ENCODE data around the gene ITGB2. TPM values are rescaled to one million over a fixed set of nuclear protein-coding genes. Genes with fewer than 3 reads are reported as not detected.

ITGB2 gene
- total RNA-seq, 1 experiment from 2014 or later = 1.5 TPM

- H3K79me2 ChIP-seq (ENCODE audit: insufficient read depth, low read length) = peaks cover 40% of the 10 kb centered on the region
- ATAC-seq = no peak
- BruUV-seq (replicated peaks) = no TSS peak
Measured at GRCh38 chr21:44855572-44855971, 65.1 kb downstream of the ITGB2 start.

DNA sequence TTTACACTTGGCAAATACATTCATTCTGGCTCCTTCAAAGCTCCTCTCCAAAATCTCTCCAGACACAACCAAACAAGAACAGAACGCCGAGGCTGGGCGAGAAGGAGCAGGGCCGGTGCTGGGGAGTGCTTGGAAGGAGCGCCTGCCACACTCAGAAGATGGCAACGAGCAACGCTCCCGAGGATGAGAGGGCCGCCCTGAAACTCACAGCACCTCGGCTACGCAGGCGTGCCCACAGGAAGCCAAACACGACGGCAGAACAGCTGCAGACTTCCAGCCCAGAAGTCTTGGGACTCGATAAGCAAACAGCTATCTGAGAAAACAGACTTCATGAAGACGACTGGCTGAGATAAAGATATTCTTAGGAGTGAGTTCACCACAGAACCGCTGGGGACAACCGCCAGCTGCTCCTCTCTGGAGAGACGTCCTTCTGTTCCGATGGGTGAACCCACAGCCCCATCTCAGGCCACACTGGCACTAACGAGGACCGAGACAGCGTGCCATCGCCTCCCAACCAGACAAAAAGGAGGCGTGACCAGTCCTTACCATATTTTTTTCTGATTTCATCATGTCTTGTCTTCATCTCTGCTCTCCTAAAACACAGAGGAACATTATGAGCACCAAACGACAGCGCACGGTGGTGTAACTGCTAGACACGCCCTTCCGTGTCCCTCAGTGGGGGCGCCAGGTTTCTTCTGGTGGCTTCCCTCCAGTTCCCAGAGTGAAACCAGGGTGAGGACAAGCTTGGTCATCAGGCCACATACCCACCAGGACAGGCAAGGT lies 65.8 kb downstream of the ITGB2 start:
- peaks cover 36% of the 10 kb centered on the region for H3K79me2 ChIP-seq (ENCODE audit: insufficient read depth, low read length)
- no peak overlapping the region for H3K4me2 ChIP-seq (ENCODE audit: low read length)
- H3K9ac ChIP-seq (ENCODE audit: low read length) = no peak overlapping the region
- no peak overlapping the region for H2AFZ ChIP-seq (ENCODE audit: low read depth, low read length, poor library complexity, severe bottlenecking)
- no peak overlapping the region for H3K27ac ChIP-seq (ENCODE audit: low read depth, low read length)
- ATAC-seq = no peak
- ChIA-PET RAD21 (ENCODE audit: low non-redundant PET in 1 of 2, low total read pairs in 2 of 2, uncharacterized antibody in 2 of 2, unreplicated experiment in 2 of 2) (no interaction called here), CTCF (no interaction called here), POLR2A (no interaction called here)
- no peaks in the 10 kb centered on the region for H3K9me3 ChIP-seq (ENCODE audit: control insufficient read depth in 1 of 2, insufficient read depth in 1 of 2, low read depth in 1 of 2, low read length in 2 of 2)
- no peak overlapping the region for H3K4me3 ChIP-seq (replicated peaks in 1 of 2; ENCODE audit: low read depth in 1 of 2, low read length in 2 of 2)
- no TSS peak for BruUV-seq (replicated peaks)
- DNase-seq (ENCODE audit: low read depth, low spot score) = no peak
- H3K9me2 ChIP-seq (ENCODE audit: insufficient read depth) = no peaks in the 10 kb centered on the region
- no peaks in the 10 kb centered on the region for H4K20me1 ChIP-seq (ENCODE audit: insufficient read depth)
- H3K27me3 ChIP-seq (ENCODE audit: insufficient read depth, low read length) = no peaks in the 10 kb centered on the region
- no peaks in the 10 kb centered on the region; a peak in 1 of 4 replicates for H3K4me1 ChIP-seq (ENCODE audit: control insufficient read depth in 1 of 2, insufficient read depth in 2 of 2, low read length in 2 of 2)
- intact Hi-C loops (cut with micrococcal nuclease) = no loop called here
- peaks cover 34 to 50% of the 10 kb centered on the region in 2 experiments for H3K36me3 ChIP-seq (ENCODE audit: control insufficient read depth in 1 of 2, insufficient read depth in 2 of 2, low read length in 2 of 2)
- TF ChIP-seq JUND (IDR thresholded peaks at IDR 0.05) (no peak), ZNF274 (IDR thresholded peaks at IDR 0.05; ENCODE audit: low read depth, low read length) (no peak), ZBTB33 (IDR thresholded peaks at IDR 0.05; ENCODE audit: extremely low read depth, insufficient replicate concordance, low read length) (no peak), SRF (IDR thresholded peaks at IDR 0.05; ENCODE audit: low read depth) (no peak), REST (IDR thresholded peaks at IDR 0.05; ENCODE audit: low read depth) (no peak), EGR1 (IDR thresholded peaks at IDR 0.05; ENCODE audit: low read depth) (no peak)
- TF ChIP-seq, protein P1, sequence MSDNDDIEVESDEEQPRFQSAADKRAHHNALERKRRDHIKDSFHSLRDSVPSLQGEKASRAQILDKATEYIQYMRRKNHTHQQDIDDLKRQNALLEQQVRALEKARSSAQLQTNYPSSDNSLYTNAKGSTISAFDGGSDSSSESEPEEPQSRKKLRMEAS (IDR thresholded peaks at IDR 0.05) = no peak
- TF ChIP-seq, protein P2, sequence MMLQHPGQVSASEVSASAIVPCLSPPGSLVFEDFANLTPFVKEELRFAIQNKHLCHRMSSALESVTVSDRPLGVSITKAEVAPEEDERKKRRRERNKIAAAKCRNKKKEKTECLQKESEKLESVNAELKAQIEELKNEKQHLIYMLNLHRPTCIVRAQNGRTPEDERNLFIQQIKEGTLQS (IDR thresholded peaks at IDR 0.05) = no peak
- TF ChIP-seq, protein P3, sequence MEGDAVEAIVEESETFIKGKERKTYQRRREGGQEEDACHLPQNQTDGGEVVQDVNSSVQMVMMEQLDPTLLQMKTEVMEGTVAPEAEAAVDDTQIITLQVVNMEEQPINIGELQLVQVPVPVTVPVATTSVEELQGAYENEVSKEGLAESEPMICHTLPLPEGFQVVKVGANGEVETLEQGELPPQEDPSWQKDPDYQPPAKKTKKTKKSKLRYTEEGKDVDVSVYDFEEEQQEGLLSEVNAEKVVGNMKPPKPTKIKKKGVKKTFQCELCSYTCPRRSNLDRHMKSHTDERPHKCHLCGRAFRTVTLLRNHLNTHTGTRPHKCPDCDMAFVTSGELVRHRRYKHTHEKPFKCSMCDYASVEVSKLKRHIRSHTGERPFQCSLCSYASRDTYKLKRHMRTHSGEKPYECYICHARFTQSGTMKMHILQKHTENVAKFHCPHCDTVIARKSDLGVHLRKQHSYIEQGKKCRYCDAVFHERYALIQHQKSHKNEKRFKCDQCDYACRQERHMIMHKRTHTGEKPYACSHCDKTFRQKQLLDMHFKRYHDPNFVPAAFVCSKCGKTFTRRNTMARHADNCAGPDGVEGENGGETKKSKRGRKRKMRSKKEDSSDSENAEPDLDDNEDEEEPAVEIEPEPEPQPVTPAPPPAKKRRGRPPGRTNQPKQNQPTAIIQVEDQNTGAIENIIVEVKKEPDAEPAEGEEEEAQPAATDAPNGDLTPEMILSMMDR (IDR thresholded peaks at IDR 0.05 in 2 of 3, conservative IDR thresholded peaks at IDR 0.05 in 1 of 3; ENCODE audit: borderline replicate concordance in 1 of 3, insufficient read depth in 1 of 3, low read depth in 2 of 3, low read length in 2 of 3) = no peak

More at GRCh38 chr21:44855572-44855971, 65.1 kb downstream of the ITGB2 start:
- Histone ChIP-seq H3K27ac (ENCODE audit: low read depth, low read length) (no peak overlapping the region), H3K4me2 (ENCODE audit: low read length) (no peak overlapping the region), H3K36me3 (ENCODE audit: control insufficient read depth in 1 of 2, insufficient read depth in 2 of 2, low read length in 2 of 2) (peaks cover 38 to 43% of the 10 kb centered on the region in 2 experiments), H3K9ac (ENCODE audit: low read length) (no peak overlapping the region), H3K4me3 (replicated peaks in 1 of 2; ENCODE audit: low read depth in 1 of 2, low read length in 2 of 2) (no peak overlapping the region), H3K9me3 (ENCODE audit: control insufficient read depth in 1 of 2, insufficient read depth in 1 of 2, low read depth in 1 of 2, low read length in 2 of 2) (no peaks in the 10 kb centered on the region), H3K4me1 (ENCODE audit: control insufficient read depth in 1 of 2, insufficient read depth in 2 of 2, low read length in 2 of 2) (no peaks in the 10 kb centered on the region; a peak in 1 of 4 replicates), H3K27me3 (ENCODE audit: insufficient read depth, low read length) (no peaks in the 10 kb centered on the region), H3K9me2 (ENCODE audit: insufficient read depth) (no peaks in the 10 kb centered on the region), H4K20me1 (ENCODE audit: insufficient read depth) (no peaks in the 10 kb centered on the region), H2AFZ (ENCODE audit: low read depth, low read length, poor library complexity, severe bottlenecking) (no peak overlapping the region)
- RAD21 ChIA-PET (ENCODE audit: low non-redundant PET in 1 of 2, low total read pairs in 2 of 2, uncharacterized antibody in 2 of 2, unreplicated experiment in 2 of 2) = no interaction called here
- POLR2A ChIA-PET = no interaction called here
- CTCF ChIA-PET = no interaction called here
- TF ChIP-seq RAD21 (IDR thresholded peaks at IDR 0.05; ENCODE audit: low read depth) (no peak), ELF1 (IDR thresholded peaks at IDR 0.05; ENCODE audit: borderline replicate concordance, low read depth) (no peak), ZFX (IDR thresholded peaks at IDR 0.05) (no peak), YY1 (IDR thresholded peaks at IDR 0.05; ENCODE audit: extremely low read depth, insufficient replicate concordance, low read depth, low read length) (no peak)
- no peak for DNase-seq (ENCODE audit: low read depth, low spot score)
- intact Hi-C loops (cut with micrococcal nuclease) = no loop called here
